ENCODE data around the gene XYLT1. TPM values are rescaled to one million over a fixed set of nuclear protein-coding genes. Genes with fewer than 3 reads are reported as not detected.

Gene XYLT1
- total RNA-seq, 4 donors from 2014 or later = 5.6 to 14.9 (median 10.8) TPM

DNA sequence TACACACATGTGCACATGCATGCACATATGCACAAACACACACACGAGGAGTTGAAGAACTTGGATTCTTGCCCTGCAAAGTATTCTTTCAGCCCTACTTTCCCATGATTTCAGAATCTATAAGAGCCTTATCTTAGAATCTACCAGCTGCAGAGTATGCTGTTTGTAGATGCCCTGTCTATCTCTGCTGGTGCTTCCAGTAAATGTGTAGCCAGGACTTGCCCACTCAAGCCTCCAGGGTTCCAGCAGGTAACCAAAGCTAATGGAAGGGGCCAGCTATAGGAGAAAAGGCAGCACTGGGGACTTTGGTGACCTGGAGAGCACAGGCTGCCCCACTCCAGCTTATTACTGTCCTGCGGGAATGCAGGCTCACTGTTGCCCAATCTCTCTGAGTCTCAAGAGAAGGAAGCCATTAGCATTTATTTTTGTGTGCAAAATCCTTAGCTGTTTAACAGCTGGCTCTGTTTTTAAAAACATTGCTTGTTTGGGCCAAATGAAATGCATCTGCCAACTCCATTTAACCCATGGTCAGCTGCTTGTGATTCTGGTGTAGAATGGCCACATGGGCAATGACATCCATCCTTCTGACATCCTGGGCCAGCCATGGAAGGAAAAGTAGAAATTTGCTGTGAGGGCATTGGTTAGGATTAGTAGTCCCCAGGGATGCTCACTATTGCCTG lies 28.6 kb upstream of the XYLT1 start:
- intact Hi-C loops (cut with DNase I) = no loop called here
- Histone ChIP-seq H3K9me3 (no peaks in the 10 kb centered on the region), H3K4me1 (peaks cover 27 to 30% of the 10 kb centered on the region in 2 donors), H3K27ac (no peak overlapping the region), H3K27me3 (no peaks in the 10 kb centered on the region), H3K4me3 (replicated peaks in 1 of 3) (no peak overlapping the region), H3K36me3 (no peaks in the 10 kb centered on the region)
- no peak for TF ChIP-seq POLR2A (IDR thresholded peaks at IDR 0.05)
- TF ChIP-seq, protein P1, sequence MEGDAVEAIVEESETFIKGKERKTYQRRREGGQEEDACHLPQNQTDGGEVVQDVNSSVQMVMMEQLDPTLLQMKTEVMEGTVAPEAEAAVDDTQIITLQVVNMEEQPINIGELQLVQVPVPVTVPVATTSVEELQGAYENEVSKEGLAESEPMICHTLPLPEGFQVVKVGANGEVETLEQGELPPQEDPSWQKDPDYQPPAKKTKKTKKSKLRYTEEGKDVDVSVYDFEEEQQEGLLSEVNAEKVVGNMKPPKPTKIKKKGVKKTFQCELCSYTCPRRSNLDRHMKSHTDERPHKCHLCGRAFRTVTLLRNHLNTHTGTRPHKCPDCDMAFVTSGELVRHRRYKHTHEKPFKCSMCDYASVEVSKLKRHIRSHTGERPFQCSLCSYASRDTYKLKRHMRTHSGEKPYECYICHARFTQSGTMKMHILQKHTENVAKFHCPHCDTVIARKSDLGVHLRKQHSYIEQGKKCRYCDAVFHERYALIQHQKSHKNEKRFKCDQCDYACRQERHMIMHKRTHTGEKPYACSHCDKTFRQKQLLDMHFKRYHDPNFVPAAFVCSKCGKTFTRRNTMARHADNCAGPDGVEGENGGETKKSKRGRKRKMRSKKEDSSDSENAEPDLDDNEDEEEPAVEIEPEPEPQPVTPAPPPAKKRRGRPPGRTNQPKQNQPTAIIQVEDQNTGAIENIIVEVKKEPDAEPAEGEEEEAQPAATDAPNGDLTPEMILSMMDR (IDR thresholded peaks at IDR 0.05) = no peak
- 31 to 40% methylated on average over 2 of the region's 2 CpGs for WGBS, 2 donors
- no peak for DNase-seq

DNA sequence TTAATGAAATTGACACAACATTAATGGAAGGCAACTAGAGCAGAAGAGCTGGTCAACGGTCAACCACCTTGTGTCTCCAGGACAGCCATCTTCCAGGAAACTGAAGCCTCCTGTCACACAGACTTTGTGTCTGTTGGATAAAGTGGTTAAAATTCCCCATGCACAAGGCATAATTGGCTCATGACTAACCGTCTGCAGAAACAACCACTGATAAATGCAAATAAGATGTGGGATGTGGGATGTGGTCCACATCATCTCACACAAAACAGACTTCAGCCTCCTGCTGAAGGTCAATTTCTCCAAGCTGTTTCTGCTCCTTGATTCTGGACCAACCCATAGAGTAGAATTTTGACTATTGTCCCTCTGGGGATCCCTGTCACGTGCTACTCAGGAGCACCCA lies 26.9 kb upstream of the XYLT1 start:
- Histone ChIP-seq H3K27ac (no peak overlapping the region), H3K36me3 (no peaks in the 10 kb centered on the region), H3K27me3 (no peaks in the 10 kb centered on the region), H3K4me1 (peaks cover 12 to 16% of the 10 kb centered on the region in 2 donors), H3K4me3 (replicated peaks in 1 of 3) (no peak overlapping the region), H3K9me3 (no peaks in the 10 kb centered on the region)
- TF ChIP-seq, protein P1 (IDR thresholded peaks at IDR 0.05) = no peak
- TF ChIP-seq POLR2A (IDR thresholded peaks at IDR 0.05) = no peak
- intact Hi-C loops (cut with DNase I) = no loop called here
- DNase-seq = no peak
- 82 to 92% methylated on average over 3 of the region's 3 CpGs for WGBS, 2 donors

DNA sequence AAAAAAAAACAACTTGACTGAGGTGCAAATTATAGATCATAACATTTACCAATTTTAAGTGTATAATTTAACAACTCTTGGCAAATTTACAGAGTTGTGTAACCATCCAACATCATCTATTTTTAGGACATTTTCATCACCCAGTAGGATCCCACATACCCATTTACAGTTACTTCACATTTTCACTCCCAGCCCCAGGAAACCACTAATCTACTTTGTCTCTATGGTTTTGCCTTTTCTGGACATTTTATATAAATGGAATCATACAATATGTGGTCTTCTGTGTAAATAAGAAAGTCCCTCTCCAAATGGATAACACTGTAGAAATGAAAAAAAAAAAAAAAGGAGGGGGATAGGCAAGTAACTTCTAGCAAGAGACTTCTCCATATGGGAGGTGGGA lies 26.1 kb upstream of the XYLT1 start:
- intact Hi-C loops (cut with DNase I) = no loop called here
- Histone ChIP-seq H3K27me3 (no peaks in the 10 kb centered on the region), H3K27ac (no peak overlapping the region), H3K4me1 (peaks cover 7 to 8% of the 10 kb centered on the region in 2 donors), H3K9me3 (no peaks in the 10 kb centered on the region), H3K4me3 (replicated peaks in 1 of 3) (no peak overlapping the region), H3K36me3 (no peaks in the 10 kb centered on the region)
- TF ChIP-seq, protein P1 (IDR thresholded peaks at IDR 0.05) = no peak
- no peak for TF ChIP-seq POLR2A (IDR thresholded peaks at IDR 0.05)
- no peak for DNase-seq

DNA sequence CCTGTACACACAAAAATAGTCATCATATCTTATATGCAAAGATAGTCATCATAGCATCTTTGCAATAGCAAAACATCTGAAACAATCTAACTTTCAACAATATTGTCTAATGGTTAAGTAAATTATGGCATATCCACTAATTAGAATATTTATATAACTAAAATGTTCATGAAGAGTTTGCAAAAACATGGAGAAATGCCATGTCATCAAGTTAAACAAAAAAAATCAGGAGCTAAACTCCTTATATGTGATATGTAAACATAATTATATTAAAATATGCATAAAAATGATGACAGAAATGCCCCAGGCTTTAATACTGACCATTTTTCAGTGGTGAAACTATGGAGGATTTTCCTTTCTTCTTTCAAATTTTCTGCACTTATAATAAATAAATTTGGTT lies 22.3 kb upstream of the XYLT1 start:
- TF ChIP-seq, protein P1 (IDR thresholded peaks at IDR 0.05) = no peak
- TF ChIP-seq POLR2A (IDR thresholded peaks at IDR 0.05) = no peak
- Histone ChIP-seq H3K9me3 (no peaks in the 10 kb centered on the region), H3K4me3 (replicated peaks in 1 of 3) (no peak overlapping the region), H3K27ac (no peak overlapping the region), H3K27me3 (no peaks in the 10 kb centered on the region), H3K4me1 (no peaks in the 10 kb centered on the region), H3K36me3 (no peaks in the 10 kb centered on the region)
- DNase-seq = no peak
- intact Hi-C loops (cut with DNase I) = no loop called here

DNA sequence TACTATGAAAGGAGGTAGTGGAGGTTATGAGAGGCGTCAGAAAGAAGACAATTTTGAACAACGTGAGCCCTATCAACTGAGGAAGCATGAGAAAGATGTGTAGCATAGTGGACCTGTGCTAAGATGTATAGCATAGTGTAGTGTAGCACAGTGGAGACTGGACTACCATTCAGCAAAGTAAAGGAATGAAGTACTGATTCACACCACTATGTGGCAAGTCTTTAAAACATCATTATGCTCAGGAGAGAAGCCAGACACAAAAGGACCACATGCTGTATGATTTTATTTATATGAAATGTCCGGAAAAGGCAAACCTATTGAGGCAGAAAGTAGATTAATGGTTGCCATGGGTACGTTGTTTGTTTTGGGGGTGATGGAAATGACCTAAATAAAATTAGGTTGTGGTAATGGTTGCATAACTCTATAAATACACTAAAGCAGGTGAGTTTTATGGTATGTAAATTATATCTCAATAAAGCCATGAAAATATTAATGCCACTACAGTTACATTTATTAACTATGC lies 20.4 kb upstream of the XYLT1 start:
- intact Hi-C loops (cut with DNase I) = no loop called here
- no peaks in the 10 kb centered on the region for H3K4me1 ChIP-seq
- H3K36me3 ChIP-seq = no peaks in the 10 kb centered on the region
- TF ChIP-seq POLR2A (IDR thresholded peaks at IDR 0.05) = no peak
- TF ChIP-seq, protein P1 (IDR thresholded peaks at IDR 0.05) = no peak
- no peaks in the 10 kb centered on the region for H3K9me3 ChIP-seq
- H3K27ac ChIP-seq = no peak overlapping the region
- no peaks in the 10 kb centered on the region for H3K27me3 ChIP-seq
- no peak overlapping the region for H3K4me3 ChIP-seq (replicated peaks in 1 of 3)
- no peak for DNase-seq
- 87 to 90% methylated on average over 4 of the region's 4 CpGs for WGBS, 2 donors

Data from thyroid gland (tissue), 4 donors.